ENCODE measurements around the gene HNF4A.
A peak's percentile ranks its signal among the peaks of the same experiment; 100 is the strongest.

Gene HNF4A

GRCh38 chr20:44394452-44394701, 38.9 kb downstream of the HNF4A start:
- no peak overlapping the region for H3K4me3 ChIP-seq (ENCODE audit: control insufficient read depth, low read depth, low read length)
- peak; percentile 27 for DNase-seq (ENCODE audit: low read depth)
- no peak for TF ChIP-seq CTCF (conservative IDR thresholded peaks at IDR 0.05; ENCODE audit: control insufficient read depth, insufficient read depth, low read depth, low read length)

GRCh38 chr20:44394702-44395460, 39.4 kb downstream of the HNF4A start:
- TF ChIP-seq CTCF (conservative IDR thresholded peaks at IDR 0.05; ENCODE audit: control insufficient read depth, insufficient read depth, low read depth, low read length) = no peak

GRCh38 chr20:44395461-44396340, 40.2 kb downstream of the HNF4A start:
- no peak for TF ChIP-seq CTCF (conservative IDR thresholded peaks at IDR 0.05; ENCODE audit: control insufficient read depth, insufficient read depth, low read depth, low read length)
- DNase-seq (ENCODE audit: low read depth) = no peak
- no peak overlapping the region for H3K4me3 ChIP-seq (ENCODE audit: control insufficient read depth, low read depth, low read length)

More at GRCh38 chr20:44394702-44395460, 39.4 kb downstream of the HNF4A start:
- DNase-seq (ENCODE audit: low read depth) = no peak
- no peak overlapping the region for H3K4me3 ChIP-seq (ENCODE audit: control insufficient read depth, low read depth, low read length)

GRCh38 chr20:44396369-44397130, 41.1 kb downstream of the HNF4A start:
- H3K4me3 ChIP-seq (ENCODE audit: control insufficient read depth, low read depth, low read length) = no peak overlapping the region
- no peak for DNase-seq (ENCODE audit: low read depth)
- no peak for TF ChIP-seq CTCF (conservative IDR thresholded peaks at IDR 0.05; ENCODE audit: control insufficient read depth, insufficient read depth, low read depth, low read length)

- no peak for TF ChIP-seq CTCF (conservative IDR thresholded peaks at IDR 0.05; ENCODE audit: control insufficient read depth, insufficient read depth, low read depth, low read length)
- no peak overlapping the region for H3K4me3 ChIP-seq (ENCODE audit: control insufficient read depth, low read depth, low read length)
- DNase-seq (ENCODE audit: low read depth) = peak; percentile 93
Measured at GRCh38 chr20:44398335-44398734, 42.8 kb downstream of the HNF4A start.

GRCh38 chr20:44399446-44399845, 43.9 kb downstream of the HNF4A start:
- no peak overlapping the region for H3K4me3 ChIP-seq (ENCODE audit: control insufficient read depth, low read depth, low read length)
- no peak for DNase-seq (ENCODE audit: low read depth)

More at GRCh38 chr20:44399446-44399845, 43.9 kb downstream of the HNF4A start:
- TF ChIP-seq CTCF (conservative IDR thresholded peaks at IDR 0.05; ENCODE audit: control insufficient read depth, insufficient read depth, low read depth, low read length) = no peak

Measured in fibroblast of mammary gland (primary cell).